ENCODE measurements around the gene KLHDC8B.

The KLHDC8B gene

GRCh38 chr3:49161197-49161596 lies 10.2 kb upstream of the KLHDC8B start:
- DNase-seq = no peak

- DNase-seq = no peak
Observed at GRCh38 chr3:49161808-49162530, 9.4 kb upstream of the KLHDC8B start.

GRCh38 chr3:49162751-49163419 lies 8.5 kb upstream of the KLHDC8B start:
- DNase-seq = no peak

GRCh38 chr3:49163609-49164008 lies 7.8 kb upstream of the KLHDC8B start:
- DNase-seq = no peak

GRCh38 chr3:49164983-49165720 lies 6.2 kb upstream of the KLHDC8B start:
- no peak for DNase-seq

GRCh38 chr3:49165771-49166751 lies 5.3 kb upstream of the KLHDC8B start, which contains the start of gene CCDC71:
Gene CCDC71, minus strand, starts transcription at chr3:49166331. Its CDS starts 2,123 bp downstream, at chr3:49164208.
- DNase-seq = peak; percentile 81

- no peak for DNase-seq
Observed at GRCh38 chr3:49166752-49167556, 4.4 kb upstream of the KLHDC8B start.

- no peak for DNase-seq
Observed at GRCh38 chr3:49170744-49171118, 667 bp upstream of the KLHDC8B start.

- DNase-seq = no peak
Observed at GRCh38 chr3:49171775-49172500, 540 bp downstream of the KLHDC8B start.

- no peak for DNase-seq
Observed at GRCh38 chr3:49172551-49173041, 1.2 kb downstream of the KLHDC8B start.

- DNase-seq = no peak
Observed at GRCh38 chr3:49173116-49173791, 1.9 kb downstream of the KLHDC8B start.

GRCh38 chr3:49173792-49174170 lies 2.4 kb downstream of the KLHDC8B start:
- DNase-seq = no peak

- DNase-seq = no peak
Observed at GRCh38 chr3:49174397-49174985, 3.1 kb downstream of the KLHDC8B start.

- no peak for DNase-seq
Observed at GRCh38 chr3:49175530-49175929, 4.1 kb downstream of the KLHDC8B start.

GRCh38 chr3:49177073-49177472 lies 5.7 kb downstream of the KLHDC8B start:
- no peak for DNase-seq

GRCh38 chr3:49180116-49180515 lies 8.7 kb downstream of the KLHDC8B start:
- DNase-seq = no peak

- DNase-seq = no peak
Observed at GRCh38 chr3:49181351-49181750, 10.0 kb downstream of the KLHDC8B start.

GRCh38 chr3:49182682-49183081 lies 11.3 kb downstream of the KLHDC8B start:
- DNase-seq = no peak

- no peak for DNase-seq
Observed at GRCh38 chr3:49183873-49184272, 12.5 kb downstream of the KLHDC8B start.

GRCh38 chr3:49191741-49192140 lies 20.3 kb downstream of the KLHDC8B start:
- DNase-seq = no peak
